C4-2B (cell line): ENCODE data around the gene SMIM1.

Experiments used
- H3K27ac ChIP-seq: fragments of 450-650 bp; 2 replicates; pipeline ENCODE4 v1.5.1; 2017
- CTCF ChIP-seq: fragments of 450-650 bp; conservative IDR thresholded peaks from 2 replicates; pipeline ENCODE4 v1.5.1; 2017; ENCODE audit warnings: mild to moderate bottlenecking
- ZFX ChIP-seq: fragments of 450-650 bp; IDR thresholded peaks from 2 replicates; pipeline ENCODE4 v1.6.1; 2017

The SMIM1 gene

GRCh38 chr1:3787349-3787715 lies 14.8 kb downstream of the SMIM1 start:
- no peak overlapping the region for H3K27ac ChIP-seq
- TF ChIP-seq ZFX (no peak), CTCF (no peak)

GRCh38 chr1:3787745-3788605 lies 15.4 kb downstream of the SMIM1 start:
- H3K27ac ChIP-seq: no peak overlapping the region
- no peak for TF ChIP-seq CTCF

- no peak overlapping the region for H3K27ac ChIP-seq
Observed at GRCh38 chr1:3788756-3789420, 16.3 kb downstream of the SMIM1 start.

GRCh38 chr1:3789421-3790300 lies 17.1 kb downstream of the SMIM1 start:
- no peak overlapping the region for H3K27ac ChIP-seq
- TF ChIP-seq CTCF: no peak
- no peak for TF ChIP-seq ZFX

More at GRCh38 chr1:3788756-3789420, 16.3 kb downstream of the SMIM1 start:
- TF ChIP-seq CTCF (no peak), ZFX (no peak)

GRCh38 chr1:3790500-3790923 lies 18.0 kb downstream of the SMIM1 start:
- TF ChIP-seq CTCF (no peak), ZFX (no peak)
- no peak overlapping the region for H3K27ac ChIP-seq

- no peak overlapping the region for H3K27ac ChIP-seq
- no peak for TF ChIP-seq CTCF
- no peak for TF ChIP-seq ZFX
Observed at GRCh38 chr1:3790952-3791351, 18.4 kb downstream of the SMIM1 start.
